ENCODE measurements around the gene CEACAM19.

DNA sequence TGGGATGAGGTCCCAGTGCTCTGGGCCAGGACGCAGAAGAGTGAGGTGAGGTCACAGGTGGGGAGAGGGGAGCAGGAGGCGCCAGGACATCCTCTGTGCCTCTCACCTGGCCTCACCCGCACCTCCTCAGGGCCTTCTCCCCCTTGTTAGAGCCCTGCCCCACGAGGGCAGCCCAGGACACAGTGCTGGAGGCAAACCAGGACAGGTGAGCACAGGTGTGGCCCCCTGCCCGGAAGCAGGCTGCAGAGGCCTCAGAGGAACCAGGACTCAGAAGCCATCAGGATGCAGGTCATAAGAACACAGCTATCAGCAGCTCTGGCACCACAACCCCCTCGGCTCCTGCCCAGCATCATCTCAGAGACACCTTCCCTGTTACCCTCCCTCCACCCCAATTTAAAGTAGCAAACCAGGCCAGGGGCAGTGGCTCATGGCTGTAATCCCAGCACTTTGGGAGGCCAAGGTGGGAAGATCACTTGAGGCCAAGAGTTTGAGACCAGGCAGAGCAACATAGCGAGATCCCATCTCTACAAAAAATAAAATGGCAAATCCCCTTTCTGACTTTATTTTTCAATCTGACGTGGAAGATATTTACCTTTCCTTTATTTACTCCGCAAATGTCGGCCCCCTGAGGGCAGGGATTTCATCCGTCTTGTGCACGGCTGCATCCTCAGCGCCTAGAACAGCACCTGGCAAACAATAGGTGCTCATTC lies 27.4 kb downstream of the CEACAM19 start, which contains the start of gene CEACAM16:
- TF ChIP-seq, protein P1, sequence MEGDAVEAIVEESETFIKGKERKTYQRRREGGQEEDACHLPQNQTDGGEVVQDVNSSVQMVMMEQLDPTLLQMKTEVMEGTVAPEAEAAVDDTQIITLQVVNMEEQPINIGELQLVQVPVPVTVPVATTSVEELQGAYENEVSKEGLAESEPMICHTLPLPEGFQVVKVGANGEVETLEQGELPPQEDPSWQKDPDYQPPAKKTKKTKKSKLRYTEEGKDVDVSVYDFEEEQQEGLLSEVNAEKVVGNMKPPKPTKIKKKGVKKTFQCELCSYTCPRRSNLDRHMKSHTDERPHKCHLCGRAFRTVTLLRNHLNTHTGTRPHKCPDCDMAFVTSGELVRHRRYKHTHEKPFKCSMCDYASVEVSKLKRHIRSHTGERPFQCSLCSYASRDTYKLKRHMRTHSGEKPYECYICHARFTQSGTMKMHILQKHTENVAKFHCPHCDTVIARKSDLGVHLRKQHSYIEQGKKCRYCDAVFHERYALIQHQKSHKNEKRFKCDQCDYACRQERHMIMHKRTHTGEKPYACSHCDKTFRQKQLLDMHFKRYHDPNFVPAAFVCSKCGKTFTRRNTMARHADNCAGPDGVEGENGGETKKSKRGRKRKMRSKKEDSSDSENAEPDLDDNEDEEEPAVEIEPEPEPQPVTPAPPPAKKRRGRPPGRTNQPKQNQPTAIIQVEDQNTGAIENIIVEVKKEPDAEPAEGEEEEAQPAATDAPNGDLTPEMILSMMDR (IDR thresholded peaks at IDR 0.05), result no peak
- no peak for TF ChIP-seq EP300 (IDR thresholded peaks at IDR 0.05)

Measured in ovary (tissue), 3 donors.